RKO (cell line): Measurements from ENCODE around the gene TFF3.
A peak's percentile ranks its signal among the peaks of the same experiment; 100 is the strongest.

Experiments
- DNase-seq: peaks from one replicate; pipeline ENCODE4 v3.0.0-alpha.2; 2016; ENCODE audit warnings: low spot score

Gene TFF3

DNA sequence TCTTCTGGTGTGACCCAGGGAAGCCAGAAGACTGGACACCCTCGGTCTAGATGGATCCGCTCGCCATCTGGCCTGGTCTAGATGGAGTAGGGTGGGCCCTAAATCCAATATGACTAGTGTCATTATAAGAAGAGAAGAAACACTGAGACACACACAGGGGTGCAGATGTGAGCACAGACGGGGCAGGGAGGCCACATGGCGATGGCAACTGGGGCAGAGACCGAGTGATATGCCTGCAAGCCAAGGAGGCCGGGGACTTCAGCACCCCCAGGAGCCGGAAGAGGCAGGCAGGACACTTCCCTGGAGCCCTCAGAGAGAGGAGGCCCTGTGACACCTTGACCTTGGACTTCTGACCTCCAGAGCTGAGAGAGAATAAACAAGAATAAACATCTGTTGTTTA lies 5.6 kb upstream of the TFF3 start:
- DNase-seq, result no peak

DNA sequence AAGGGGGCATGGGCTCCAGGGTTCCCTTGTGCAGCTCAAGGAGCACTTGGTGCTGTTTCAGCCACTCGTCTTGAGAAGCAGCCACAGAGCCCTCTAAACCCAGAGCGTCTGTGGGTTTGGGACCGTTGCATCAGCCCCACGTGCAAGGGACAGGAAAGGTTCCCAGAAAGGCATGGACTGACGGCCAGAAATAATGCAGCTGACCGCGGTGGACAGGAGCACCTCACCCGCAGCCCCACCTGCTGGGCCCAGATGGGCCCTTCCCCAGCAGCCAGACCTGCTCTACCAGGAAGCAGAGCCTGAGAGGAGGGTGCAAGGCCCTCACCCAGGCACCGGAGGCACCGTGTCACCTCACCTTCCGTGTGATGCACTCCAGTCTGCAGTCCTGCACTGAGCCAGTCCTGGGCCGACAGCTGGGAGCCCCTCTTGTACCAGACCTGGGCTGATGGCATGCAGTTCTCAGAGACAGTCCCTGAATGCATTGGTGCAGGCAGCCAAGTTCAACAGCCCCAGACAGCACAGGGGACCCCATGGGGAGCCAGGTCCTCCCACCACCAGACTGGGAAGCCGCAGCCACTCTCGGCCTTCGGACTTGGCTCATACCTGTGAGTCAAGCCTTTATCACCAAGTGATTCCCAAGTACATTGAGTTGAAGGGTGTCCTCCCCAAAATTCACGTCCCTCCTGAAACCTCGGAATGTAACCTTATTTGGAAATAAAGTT lies 4.8 kb upstream of the TFF3 start:
- no peak for DNase-seq

DNA sequence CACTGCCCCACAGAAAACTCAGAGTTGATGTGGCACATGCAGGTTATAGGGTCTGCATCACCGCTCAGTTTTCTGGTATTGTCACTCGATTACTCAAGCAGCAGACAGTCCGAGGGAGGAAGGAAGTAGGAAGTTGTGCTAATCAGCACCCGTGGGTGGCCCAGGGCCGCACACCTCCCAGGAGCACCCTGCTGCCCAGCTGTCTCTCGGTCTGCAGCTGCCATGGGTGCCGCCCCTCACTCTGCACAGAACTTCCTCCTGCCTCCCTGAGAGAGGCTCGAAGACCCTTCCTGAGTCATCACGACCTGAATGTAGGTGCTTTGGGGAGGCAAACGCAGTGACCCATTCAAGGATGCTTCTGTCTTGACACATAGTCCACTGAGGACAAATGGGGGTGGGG lies 4.2 kb upstream of the TFF3 start:
- no peak for DNase-seq

DNA sequence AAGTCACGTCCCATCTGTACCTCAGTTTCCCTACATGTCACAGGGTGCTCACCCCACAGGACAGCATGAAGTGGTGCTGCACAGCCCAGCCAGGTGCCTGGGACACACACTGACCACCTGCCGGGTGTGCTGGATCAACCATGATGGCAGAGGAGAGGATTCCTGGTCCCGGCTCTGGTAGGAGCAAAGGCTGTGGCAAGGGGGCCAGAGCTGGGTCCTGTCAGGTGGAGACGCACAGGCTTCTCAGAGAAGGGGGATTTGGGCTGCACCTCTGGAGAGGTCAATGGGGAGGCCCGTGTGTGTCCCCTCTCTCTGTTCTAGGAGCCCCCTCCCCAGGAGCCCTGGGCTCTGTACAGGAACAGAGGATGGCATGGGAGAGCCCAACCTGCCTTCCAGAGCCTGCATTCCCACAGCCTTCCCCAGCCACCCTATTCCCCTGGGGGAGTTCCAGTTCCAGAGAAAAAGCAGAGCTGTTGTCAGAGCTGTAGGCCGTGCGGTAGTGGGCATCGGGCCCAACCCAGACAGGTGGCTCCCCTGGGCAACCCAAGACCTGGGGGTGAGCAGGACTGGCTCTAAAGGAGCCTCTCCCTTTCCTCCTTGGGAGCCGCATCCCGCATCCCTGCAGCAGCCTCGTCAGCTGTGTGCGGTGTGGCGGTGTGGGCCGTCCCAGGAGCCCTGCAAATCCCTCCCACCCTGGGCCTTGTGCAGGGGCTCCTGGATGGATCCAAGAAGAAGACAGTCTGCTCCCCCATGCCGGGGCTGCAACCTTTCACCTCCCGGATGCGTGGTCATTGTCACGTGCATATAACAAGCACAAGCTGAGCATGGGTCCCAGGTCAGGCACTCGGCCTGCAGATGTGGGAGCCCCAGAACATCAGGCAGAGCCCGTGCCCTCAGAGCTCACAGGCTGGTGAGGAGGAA lies 2.9 kb upstream of the TFF3 start:
- DNase-seq, result no peak

DNA sequence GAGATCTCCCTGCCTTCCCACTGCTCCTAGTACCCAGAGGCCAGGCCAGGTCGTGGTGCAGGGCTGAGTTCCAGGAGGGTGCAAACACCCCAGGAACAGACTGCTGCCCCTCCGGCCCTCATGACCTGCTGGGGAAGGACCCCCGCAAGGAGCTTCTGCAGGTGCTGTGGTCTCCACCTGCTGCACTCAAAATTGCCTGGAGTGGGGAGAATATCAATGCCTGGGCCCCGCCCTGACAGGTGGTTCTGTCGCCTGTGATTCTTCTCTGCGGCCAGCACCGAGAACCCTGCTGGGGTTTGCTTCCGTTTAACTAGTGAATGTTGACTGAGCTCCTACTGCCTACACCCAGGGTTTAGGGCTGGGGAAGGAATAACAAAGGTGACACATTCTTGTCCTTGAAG lies 2.1 kb upstream of the TFF3 start:
- no peak for DNase-seq

DNA sequence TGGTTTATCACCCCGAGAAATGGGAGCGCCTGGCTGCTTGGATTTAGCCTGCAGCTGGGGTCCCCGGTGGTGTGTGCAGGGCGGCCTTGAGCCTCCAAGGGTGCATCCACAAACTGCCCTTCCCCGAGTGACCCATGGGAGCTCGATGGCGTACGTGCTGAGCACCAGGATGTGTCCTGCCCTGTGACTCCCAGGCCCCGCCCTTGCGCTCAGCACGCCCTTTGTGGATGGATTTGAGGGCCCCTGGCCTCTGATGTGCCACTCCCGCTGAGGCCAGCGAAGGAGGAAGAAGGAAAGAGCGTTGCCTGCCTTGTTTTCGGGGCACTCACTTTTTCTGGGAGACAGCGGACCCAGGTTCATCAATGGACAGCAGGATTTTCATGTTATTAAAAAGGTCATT lies 1.7 kb upstream of the TFF3 start:
- no peak for DNase-seq

DNA sequence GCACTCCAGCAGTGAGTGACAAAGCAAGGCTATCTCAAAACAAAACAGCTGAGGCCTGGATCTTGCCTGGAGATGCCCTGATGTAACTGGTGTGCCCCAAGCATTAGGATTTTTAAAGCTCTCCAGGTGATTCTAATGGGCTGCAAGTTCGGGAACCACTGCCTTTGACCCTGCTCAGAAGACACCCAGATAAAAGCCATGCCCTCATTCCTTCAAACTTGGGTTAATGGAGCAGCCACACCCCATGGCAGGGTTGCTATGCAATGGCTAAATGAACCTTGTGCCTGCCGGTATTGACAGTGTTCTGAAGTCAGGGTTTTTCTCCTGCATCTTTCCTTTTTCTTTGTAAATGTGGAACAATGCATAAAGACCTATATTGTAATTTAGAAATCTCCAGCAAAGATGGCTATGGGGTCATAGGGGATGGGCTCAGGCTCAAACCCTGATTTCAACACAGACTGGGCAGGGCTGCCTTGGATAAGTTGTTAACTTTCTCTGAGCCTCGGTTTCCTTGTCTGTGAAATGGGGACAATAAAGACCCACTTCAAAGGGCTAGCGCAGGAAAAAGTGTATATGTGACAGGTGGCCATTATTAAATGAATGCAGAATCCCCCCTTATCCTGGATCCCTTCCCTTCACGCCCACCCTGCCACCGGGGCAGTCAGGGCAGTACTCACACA lies 453 bp downstream of the TFF3 start:
- DNase-seq, result no peak

DNA sequence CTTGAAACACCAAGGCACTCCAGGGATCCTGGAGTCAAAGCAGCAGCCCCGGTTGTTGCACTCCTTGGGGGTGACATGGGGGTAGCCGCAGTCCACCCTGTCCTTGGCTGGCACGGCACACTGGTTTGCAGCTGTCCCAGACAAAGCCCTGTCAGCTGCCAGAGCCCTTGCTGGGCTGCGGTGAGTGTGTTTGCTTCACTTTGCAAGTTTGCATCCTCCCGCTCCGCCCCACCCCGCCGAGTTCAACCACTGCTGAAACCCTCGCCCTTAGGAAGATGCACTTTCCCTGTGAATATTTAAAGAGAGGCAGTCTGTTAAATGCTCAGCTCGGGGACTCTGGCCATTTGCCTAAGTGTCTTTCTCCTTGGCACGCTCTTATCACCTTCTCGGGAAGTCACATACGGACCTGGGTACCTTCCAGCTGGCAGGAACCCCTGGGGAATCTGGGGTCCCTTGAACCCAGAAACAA lies 1.7 kb downstream of the TFF3 start:
- DNase-seq, result no peak

DNA sequence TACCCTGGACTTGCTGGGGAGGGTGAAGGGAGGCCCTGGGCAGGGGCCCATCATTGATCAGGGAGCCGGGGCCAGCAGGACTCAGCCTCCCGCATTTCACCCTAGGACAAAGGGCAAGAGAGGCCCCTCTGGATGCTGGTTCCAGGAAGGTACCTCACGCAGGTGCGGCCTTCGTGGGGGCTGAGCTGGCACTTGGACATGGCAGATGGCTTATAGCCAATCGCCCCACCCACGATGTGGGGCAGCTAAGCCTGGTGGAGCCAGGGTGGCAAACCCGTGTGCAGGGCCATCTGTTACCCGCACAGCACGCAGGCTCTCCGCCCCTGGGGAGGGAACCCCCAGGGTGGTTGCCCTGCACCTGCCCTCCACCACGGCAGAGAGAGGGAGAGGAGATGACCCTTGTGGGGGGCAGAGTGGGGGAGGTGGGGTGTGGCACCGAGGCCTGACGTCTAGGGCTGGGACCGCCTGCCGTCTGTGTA lies 2.5 kb downstream of the TFF3 start:
- no peak for DNase-seq

DNA sequence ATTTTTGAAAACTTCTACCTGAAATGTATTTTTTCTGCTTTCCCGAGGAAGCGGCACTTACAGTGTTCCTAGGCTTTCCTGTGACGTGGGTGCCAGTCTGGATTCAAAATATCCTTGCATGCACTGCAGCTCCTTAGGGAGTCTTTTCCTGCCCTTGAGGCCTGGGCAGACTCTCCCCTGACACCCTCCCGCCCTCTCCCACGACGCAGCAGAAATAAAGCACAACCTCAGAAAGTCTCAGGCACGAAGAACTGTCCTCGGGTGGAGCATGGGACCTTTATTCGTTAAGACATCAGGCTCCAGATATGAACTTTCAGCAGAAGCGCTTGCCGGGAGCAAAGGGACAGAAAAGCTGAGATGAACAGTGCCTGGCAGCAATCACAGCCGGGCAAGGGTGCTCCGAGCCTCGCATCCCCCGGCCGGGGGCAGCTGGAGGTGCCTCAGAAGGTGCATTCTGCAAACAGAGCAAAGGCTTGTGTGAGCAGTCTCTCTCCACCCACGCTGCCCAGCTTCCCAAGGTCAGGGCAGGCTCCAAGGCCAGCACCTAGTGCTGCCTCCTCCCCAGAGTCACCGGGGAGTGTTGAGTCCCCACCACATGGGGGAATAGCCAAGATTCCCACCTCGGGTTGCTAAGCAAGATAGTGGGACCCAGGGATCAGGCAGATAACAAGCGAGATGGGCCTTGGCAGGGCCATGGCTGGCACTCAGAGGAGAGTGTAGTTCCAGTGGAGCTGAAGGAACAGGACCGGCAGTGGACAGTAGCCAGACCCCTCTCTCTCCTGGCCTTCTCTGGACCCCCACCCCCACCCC lies 3.2 kb downstream of the TFF3 start:
- DNase-seq, result no peak

DNA sequence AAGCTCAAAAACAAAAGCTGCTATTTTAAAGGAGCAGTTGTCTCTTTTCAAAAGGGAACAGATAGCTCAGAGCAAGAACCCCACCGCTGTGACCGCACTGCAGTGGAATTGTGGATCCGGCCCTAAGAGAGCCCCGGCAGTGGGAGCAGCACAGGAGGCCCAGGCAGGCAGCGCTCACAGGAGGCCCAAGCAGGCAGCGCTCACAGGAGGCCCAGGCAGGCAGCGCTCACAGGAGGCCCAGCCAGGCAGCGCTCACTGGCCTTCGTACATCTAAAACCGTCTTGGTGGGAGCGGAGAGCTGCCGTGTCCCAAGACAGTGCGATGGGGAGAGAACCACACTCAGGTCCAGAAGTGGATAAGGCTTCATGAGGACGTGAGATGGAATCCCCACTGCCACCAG lies 4.0 kb downstream of the TFF3 start:
- DNase-seq, result no peak

DNA sequence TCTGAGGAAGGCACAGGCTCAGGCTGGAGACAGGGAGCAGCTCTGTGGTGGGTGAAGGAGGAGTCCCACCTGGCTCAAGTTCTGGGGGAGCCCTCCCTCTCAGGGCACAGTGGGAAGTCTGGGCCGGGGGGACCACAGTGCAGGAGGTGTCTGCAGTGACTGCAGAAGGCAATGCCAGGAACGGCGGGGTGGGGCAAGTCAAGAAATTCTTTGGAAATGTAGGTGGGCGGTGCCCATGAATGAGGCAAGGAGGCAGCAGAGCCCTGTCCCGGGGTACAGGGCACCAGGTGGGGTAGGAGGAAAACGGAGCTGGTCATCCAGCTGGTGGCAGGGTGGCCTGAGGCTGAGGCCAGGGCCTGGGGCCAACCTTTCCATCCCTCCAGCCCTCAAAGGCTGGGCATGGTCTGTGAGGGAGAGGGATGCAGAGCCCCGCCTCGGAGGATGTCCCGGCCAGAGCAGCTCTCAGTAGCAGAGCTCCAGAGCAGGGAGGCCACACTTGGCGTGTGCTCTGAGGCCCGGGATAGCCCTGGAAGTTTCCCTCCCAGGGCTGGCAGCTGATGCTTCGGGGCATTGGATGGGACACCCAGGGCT lies 4.7 kb downstream of the TFF3 start:
- no peak for DNase-seq

DNA sequence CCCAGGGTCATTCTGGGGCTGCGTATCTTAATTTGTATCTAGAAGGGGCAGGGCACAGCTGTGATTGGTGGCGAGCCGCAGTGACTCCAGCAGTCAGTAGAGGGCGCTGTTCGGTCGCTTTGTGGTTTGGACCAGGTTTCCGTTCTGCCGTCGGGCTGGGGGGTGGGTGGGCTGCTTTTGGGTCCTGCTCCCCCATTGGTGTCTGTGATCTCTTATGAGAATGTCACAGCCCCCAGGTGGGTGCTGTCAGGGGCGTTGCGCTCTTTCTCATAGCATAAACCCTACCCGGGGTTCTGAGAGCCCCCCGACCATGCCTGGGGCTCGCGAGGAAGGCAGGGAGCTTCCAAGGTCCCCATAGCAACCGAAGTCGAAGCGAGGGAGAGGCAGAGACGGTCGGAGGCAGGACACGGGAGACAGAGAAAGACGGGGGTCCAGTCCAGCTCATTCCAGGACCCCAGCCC lies 5.4 kb downstream of the TFF3 start:
- peak; percentile 20 for DNase-seq

DNA sequence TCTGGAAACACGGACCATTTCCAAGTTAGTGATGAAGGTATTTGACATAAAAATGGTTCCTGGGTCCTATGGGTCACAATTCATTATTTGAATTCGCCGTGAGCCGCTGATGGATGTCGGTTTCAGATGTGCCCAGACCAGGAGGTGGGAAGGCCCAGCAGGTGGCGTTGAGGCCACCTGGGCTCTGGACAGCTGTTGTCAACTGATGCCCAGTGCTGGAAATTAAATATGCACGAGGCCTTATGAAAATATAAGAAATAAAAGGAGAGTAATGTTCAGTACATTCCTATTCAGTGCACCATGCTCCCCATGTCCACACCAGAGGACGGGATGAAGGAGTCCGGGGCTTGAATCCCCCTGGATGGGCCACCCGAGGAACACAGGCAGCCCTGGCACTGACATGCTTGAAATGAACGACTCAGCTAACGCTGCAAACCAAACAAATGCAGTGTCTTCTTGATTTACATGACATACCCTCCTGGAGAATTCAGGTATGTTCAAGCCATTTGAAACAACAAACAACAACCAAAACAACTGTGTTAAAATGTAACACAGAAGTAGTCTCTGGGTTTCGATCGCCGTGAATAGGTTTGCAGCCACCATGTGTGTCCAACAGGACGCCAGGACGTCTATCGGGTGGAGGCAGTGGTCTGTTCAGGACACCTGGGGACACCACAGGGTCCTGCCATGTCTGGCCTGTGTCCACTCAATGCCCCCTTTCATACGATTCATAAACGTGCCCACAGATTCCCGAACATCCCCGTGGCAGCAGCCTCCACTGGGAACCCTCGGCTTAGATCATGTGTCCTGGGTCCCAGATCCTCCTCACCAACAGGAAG lies 6.1 kb downstream of the TFF3 start:
- no peak for DNase-seq

DNA sequence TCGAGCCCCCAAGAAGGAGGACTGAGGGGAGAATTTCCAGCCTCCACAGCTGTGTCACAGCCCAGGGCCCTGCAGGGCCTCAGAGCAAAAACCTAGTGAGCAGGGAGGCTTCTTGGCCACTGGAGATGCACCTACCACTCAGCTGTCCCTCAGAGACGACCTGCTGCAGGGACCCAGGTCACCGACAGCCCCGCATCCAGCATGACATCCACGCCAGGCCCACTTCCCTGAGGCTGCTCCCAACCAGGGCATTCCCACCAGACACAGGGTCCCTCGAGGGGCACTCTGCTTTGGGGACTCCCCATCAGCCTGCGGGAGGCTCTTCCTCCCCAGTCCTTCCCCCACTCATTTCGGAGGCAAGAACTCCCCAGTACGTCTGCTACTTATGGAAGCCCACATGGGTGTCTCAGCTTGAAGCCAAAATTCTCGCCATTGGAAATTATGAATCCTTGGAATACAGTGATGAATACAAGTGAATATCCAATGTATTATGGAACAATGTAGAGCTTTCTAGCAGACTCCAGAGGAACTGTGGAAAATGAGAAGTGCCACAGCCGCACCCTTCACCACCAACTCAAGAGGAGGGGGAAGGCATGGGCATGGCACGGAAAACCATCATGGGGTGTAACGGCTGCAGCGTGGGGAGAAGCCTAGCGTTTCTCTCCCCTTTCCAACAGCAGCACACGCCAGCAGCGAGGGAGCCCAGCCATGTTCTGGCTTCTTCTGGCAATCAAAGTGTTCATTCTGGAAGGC lies 6.9 kb downstream of the TFF3 start:
- DNase-seq, result no peak

DNA sequence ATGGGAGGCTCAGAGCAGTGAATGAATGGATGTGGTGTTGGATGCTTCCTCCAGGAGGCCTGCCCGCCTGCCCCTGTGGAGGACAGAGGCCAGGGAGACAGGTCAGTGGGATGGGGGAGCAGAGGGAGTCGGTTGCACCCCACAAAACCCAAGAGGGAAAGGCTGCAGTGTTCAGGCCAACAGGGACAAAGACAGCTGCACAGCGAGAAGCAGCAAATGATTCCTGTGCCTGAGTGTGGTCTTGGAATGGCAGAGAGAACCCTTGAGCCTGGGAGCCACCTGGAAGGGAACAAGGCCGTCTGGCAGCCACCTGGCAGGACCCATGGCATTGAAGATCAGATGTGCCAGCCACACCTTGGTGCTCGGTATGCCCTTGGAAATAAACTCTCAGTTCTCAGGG lies 8.1 kb downstream of the TFF3 start:
- no peak for DNase-seq

DNA sequence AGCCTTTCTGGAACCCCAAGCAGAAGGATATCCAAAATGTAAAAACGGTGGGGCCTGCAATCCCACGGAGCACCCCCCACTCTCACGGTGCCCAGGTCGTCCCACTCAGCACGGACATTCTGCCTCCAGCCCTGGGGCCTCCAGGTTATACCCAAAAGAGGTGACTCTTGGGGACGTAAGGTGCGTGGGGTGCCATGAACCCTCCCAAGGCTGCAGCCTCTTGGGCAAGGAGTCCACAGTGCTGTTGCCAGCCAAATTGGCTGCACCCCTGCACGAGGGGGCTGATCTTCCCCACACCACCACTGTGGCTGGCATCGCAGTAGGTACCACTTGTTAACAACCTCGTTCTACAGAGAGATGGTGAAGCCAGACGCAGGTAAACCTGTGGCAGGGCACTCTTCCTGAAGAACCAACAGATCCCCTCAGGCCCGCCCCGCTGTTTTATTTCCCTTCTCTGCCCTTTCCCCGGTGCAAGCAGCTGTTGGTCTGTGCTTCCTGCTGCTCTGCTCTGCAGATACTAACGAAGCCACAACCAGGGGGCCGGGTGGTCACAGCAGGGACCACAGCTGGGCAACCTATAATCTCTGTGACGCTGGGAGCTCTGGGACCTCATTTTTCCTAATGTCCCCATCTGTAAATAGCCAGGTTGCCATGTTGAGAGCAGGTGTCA lies 8.7 kb downstream of the TFF3 start:
- DNase-seq, result no peak

DNA sequence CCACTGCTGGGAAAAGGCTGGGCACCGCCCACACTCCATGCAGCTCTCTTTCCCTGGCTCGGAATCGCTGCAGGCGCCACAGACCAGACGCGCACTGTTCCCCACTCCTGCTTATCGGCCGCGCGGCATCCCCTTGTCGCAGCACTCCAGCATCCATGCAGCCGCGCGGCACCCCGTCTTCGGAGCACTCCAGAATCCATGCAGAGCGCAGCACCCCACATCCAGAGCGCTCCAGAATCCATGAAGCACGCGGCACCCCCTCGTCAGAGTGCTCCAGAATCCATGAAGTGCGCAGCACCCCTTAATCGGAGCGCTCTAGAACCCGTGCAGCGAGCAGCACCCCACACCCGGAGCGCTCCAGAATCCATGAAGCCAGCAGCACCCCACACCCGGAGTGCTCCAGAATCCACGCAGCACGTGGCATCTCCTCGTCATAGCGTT lies 9.5 kb downstream of the TFF3 start:
- no peak for DNase-seq
